GM12878 (cell line): ENCODE results near the gene RFT1. TPM values are rescaled to one million over a fixed set of nuclear protein-coding genes. Genes with fewer than 3 reads are reported as not detected.

ENCODE experiments used
- ATAC-seq: fragments of 200-7000 bp; cut with Tn5 transposase; 3 replicates; pipeline ENCODE4 v1.9.1; 2020; ENCODE audit warnings: mild to moderate bottlenecking, moderate library complexity
- BruUV-seq: library from RNA; stranded (reverse); fragments of 400-500 nt; replicated peaks from 2 replicates; lab custom pipeline; 2021; lab: Mats Ljungman, UMichigan
- CTCF ChIA-PET: fragments of 300-600 bp; sonication (Branson Sonifier 250); formaldehyde crosslinking; extraction: SDS; loops from one replicate; lab custom pipeline; 2021; ENCODE audit warnings: inconsistent platforms; lab: Yijun Ruan, JAX
- POLR2A ChIA-PET: fragments of 350-600 bp; formaldehyde crosslinking; extraction: SDS; loops from one replicate; lab custom pipeline; 2021; ENCODE audit warnings: inconsistent platforms; lab: Charles Lee
- RAD21 ChIA-PET: fragments of 300-600 bp; sonication (Branson Sonifier 250); formaldehyde crosslinking; loops from one replicate; lab custom pipeline; 2023; ENCODE audit warnings: antibody characterized with exemption; ENCODE audit not compliant: unreplicated experiment; lab: Charles Lee
- SMC1A ChIA-PET: fragments of 300-600 bp; sonication (Branson Sonifier 250); formaldehyde crosslinking; loops from one replicate; lab custom pipeline; 2023; ENCODE audit not compliant: unreplicated experiment, uncharacterized antibody; lab: Charles Lee
- DNase-seq: peaks from one replicate; pipeline ENCODE4 v3.0.0-alpha.2; 2011; ENCODE audit warnings: low read depth, low spot score
- FAIRE-seq: peaks from 3 replicates; lab custom pipeline; 2011; peaks lifted over from hg19 to GRCh38; lab: Jason Lieb, UNC
- H2AFZ ChIP-seq: 2 replicates; pipeline ENCODE4 v1.6.0; 2011; ENCODE audit warnings: low read depth, low read length, control low read depth; ENCODE audit not compliant: control insufficient read depth
- H3K27ac ChIP-seq: 2 replicates; pipeline ENCODE4 v1.5.1; 2011; ENCODE audit warnings: control low read depth; ENCODE audit not compliant: control insufficient read depth, insufficient read depth
- H3K27me3 ChIP-seq, 2 experiments: replicated peaks in 1 of 2; 2 replicates each; pipeline versions ENCODE4 v1.6.0 to v1.6.1; 2011; ENCODE audit warnings: low read length in 1 of 2; ENCODE audit not compliant: control insufficient read depth in 2 of 2, insufficient read depth in 2 of 2
- H3K36me3 ChIP-seq, 2 experiments: 2 replicates each; pipeline ENCODE4 v1.5.1; 2011; ENCODE audit warnings: low read length in 1 of 2; ENCODE audit not compliant: control insufficient read depth in 2 of 2, insufficient read depth in 2 of 2
- H3K4me1 ChIP-seq: 2 replicates; pipeline ENCODE4 v1.6.1; 2011; ENCODE audit warnings: mild to moderate bottlenecking, low read length, moderate library complexity, mixed read lengths; ENCODE audit not compliant: control insufficient read depth, insufficient read depth
- H3K4me2 ChIP-seq: 2 replicates; pipeline ENCODE4 v1.6.0; 2011; ENCODE audit warnings: control low read depth; ENCODE audit not compliant: control insufficient read depth, insufficient read depth
- H3K4me3 ChIP-seq: fragments of 200-600 bp; sonication (generic); 2 replicates; pipeline ENCODE4 v1.5.1; 2016
- H3K79me2 ChIP-seq: 2 replicates; pipeline ENCODE4 v1.6.0; 2011; ENCODE audit warnings: low read length; ENCODE audit not compliant: control insufficient read depth, insufficient read depth
- H3K9ac ChIP-seq: 2 replicates; pipeline ENCODE4 v1.8.0; 2011; ENCODE audit warnings: low read length, control low read depth, mixed read lengths; ENCODE audit not compliant: control insufficient read depth, insufficient read depth
- H3K9me3 ChIP-seq: replicated peaks from 3 replicates; pipeline ENCODE4 v1.5.1; 2011; ENCODE audit warnings: mild to moderate bottlenecking, low read length; ENCODE audit not compliant: control insufficient read depth, insufficient read depth
- H4K20me1 ChIP-seq: 2 replicates; pipeline ENCODE4 v1.6.0; 2011; ENCODE audit not compliant: control insufficient read depth, insufficient read depth
- BCL11A ChIP-seq: IDR thresholded peaks from 2 replicates; pipeline ENCODE4 v1.6.1; 2011; ENCODE audit warnings: low read depth, low read length
- BMI1 ChIP-seq: fragments of 450-650 bp; IDR thresholded peaks from 2 replicates; pipeline ENCODE4 v1.6.1; 2016; ENCODE audit warnings: mild to moderate bottlenecking, moderate library complexity, borderline replicate concordance
- CEBPZ ChIP-seq: fragments of 150-350 bp; IDR thresholded peaks from 2 replicates; pipeline ENCODE4 v1.6.1; 2016; ENCODE audit warnings: low read depth, low read length
- E2F8 ChIP-seq: fragments of 450-650 bp; IDR thresholded peaks from 2 replicates; pipeline ENCODE4 v1.6.1; 2018; ENCODE audit warnings: mild to moderate bottlenecking, low read depth, moderate library complexity; ENCODE audit not compliant: partially characterized antibody
- E4F1 ChIP-seq: fragments of 450-650 bp; IDR thresholded peaks from 2 replicates; pipeline ENCODE4 v1.6.1; 2018; ENCODE audit warnings: borderline replicate concordance, mild to moderate bottlenecking; ENCODE audit not compliant: partially characterized antibody
- HDGF ChIP-seq: fragments of 450-650 bp; IDR thresholded peaks from 2 replicates; pipeline ENCODE4 v1.6.1; 2016; ENCODE audit warnings: antibody characterized with exemption
- KAT2A ChIP-seq: conservative IDR thresholded peaks from 2 replicates; pipeline ENCODE4 v1.6.1; 2011; ENCODE audit warnings: low read depth, low read length; ENCODE audit not compliant: control insufficient read depth
- NR2F1 ChIP-seq: fragments of 450-650 bp; conservative IDR thresholded peaks from 2 replicates; pipeline ENCODE4 v1.6.1; 2017; ENCODE audit warnings: mild to moderate bottlenecking
- PAX8 ChIP-seq: fragments of 450-650 bp; IDR thresholded peaks from 2 replicates; pipeline ENCODE4 v1.6.1; 2017; ENCODE audit warnings: mild to moderate bottlenecking, moderate library complexity
- PKNOX1 ChIP-seq: fragments of 450-650 bp; IDR thresholded peaks from 2 replicates; pipeline ENCODE4 v1.6.1; 2016; ENCODE audit warnings: mild to moderate bottlenecking
- RELA ChIP-seq: fragments of 450-650 bp; IDR thresholded peaks from 2 replicates; pipeline ENCODE4 v1.8.0; 2014; ENCODE audit warnings: borderline replicate concordance; ENCODE audit not compliant: partially characterized antibody
- RELB ChIP-seq: fragments of 450-650 bp; IDR thresholded peaks from 2 replicates; pipeline ENCODE4 v1.6.1; 2017; ENCODE audit warnings: low read depth, mild to moderate bottlenecking, moderate library complexity
- in situ Hi-C: fragments of 300-500 bp; cut with MboI; formaldehyde crosslinking; loops from 9 replicates; pipeline ENCODE4 v1.14.3; 2018; ENCODE audit warnings: mixed read lengths
- intact Hi-C: fragments of 100-400 bp; cut with micrococcal nuclease; formaldehyde crosslinking; loops from one replicate; pipeline ENCODE4 v1.14.2; 2022; ENCODE audit not compliant: unreplicated experiment
- polyA plus RNA-seq, 11 experiments: library from polyadenylated mRNA; depleted of rRNA in 4 of 11; unstranded in 6 of 11; stranded (reverse) in 5 of 11; fragments of >200 nt; fragmentation: Nextera tagmentation in 4 of 11; fragmentation: Illumina TruSeq in 1 of 11; extraction: Ambion mirVana in 4 of 11; extraction: Trizol in 1 of 11; gene quantifications; 1 replicate in 1 of 11; 2 replicates in 10 of 11; pipeline versions ENCODE4 v1.2.1 to v1.2.3, GENCODE V29; 2011 to 2016; ENCODE audit warnings: inconsistent platforms in 2 of 11, missing spikeins in 2 of 11, low read depth in 1 of 11
- total RNA-seq, 4 experiments: library from RNA; depleted of rRNA in 3 of 4; stranded (reverse); fragments of >200 nt in 3 of 4; fragmentation: Illumina TruSeq in 1 of 4; extraction: Trizol in 1 of 4; gene quantifications; 2 replicates each; pipeline versions ENCODE4 v1.2.1 to v1.2.3, GENCODE V29; 2013 to 2021

Gene RFT1
- total and polyA plus RNA-seq, 10 of the 15 experiments (the other 5 are each of a cell fraction or from before 2014, with no cell fraction given) = 16.6 to 75.1 (median 34.5) TPM

- FAIRE-seq = no peak
- in situ Hi-C loops (no loop called here), intact Hi-C loops (loop anchor here (5.0 to 10.0 kb wide), 2 partner anchors 58 to 336 kb away; partner anchors contain the start of genes GLT8D1 and SPCS1)
- H3K9me3 ChIP-seq = no peaks in the 10 kb centered on the region
- no peak overlapping the region for H2AFZ ChIP-seq
- H3K9ac ChIP-seq = no peak overlapping the region; the same call in 1 of the 2 replicates
- H3K79me2 ChIP-seq = peaks cover 54% of the 10 kb centered on the region
- BruUV-seq = no TSS peak
- ATAC-seq = peak; percentile 67
- peak overlapping the region; percentile 26; the same call in 1 of the 2 replicates for H3K4me2 ChIP-seq
- ChIA-PET POLR2A (interaction anchor here (0.8 kb wide), 1 partner anchor 129 kb away, joined by 4 read pairs; no protein-coding TSS in a partner anchor), CTCF (interaction anchor here (0.7 kb wide), 1 partner anchor 122 kb away, joined by 3 read pairs; no protein-coding TSS in a partner anchor), SMC1A (interaction anchor here (0.8 kb wide), 1 partner anchor 56 kb away, joined by 3 read pairs; no protein-coding TSS in a partner anchor), RAD21 (no interaction called here)
- no peak overlapping the region for H3K27ac ChIP-seq
- DNase-seq = no peak
- H3K27me3 ChIP-seq = no peaks in the 10 kb centered on the region
- H3K36me3 ChIP-seq = no peaks in the 10 kb centered on the region
- H4K20me1 ChIP-seq = no peaks in the 10 kb centered on the region
- H3K4me3 ChIP-seq = no peak overlapping the region
- peaks cover 40% of the 10 kb centered on the region for H3K4me1 ChIP-seq
- TF ChIP-seq KAT2A = no peak
- TF ChIP-seq RELA = no peak
- TF ChIP-seq HDGF = peak; percentile 64; the same call in 1 of the 2 replicates
- TF ChIP-seq CEBPZ = no peak
- TF ChIP-seq BCL11A = no peak
- peak; percentile 39; the same call in 1 of the 2 replicates for TF ChIP-seq PKNOX1
- TF ChIP-seq RELB = no peak
- no peak for TF ChIP-seq BMI1
- no peak for TF ChIP-seq E4F1
- peak; percentile 46; the same call in 1 of the 2 replicates for TF ChIP-seq NR2F1
- TF ChIP-seq E2F8 = no peak
- no peak for TF ChIP-seq PAX8
These were observed 89.8 kb downstream of the RFT1 start for GRCh38 chr3:53040351-53040820.
